ENCODE measurements around the gene LRRC42. TPM values are rescaled to one million over a fixed set of nuclear protein-coding genes. Genes with fewer than 3 reads are reported as not detected.

The LRRC42 gene
- 25.9 to 30.0 TPM (median 29.6 TPM) in 5 replicates for total RNA-seq (2022; extraction: Qiagen RNA extraction)

GRCh38 chr1:53946252-53947171, at the start of gene LRRC42:
Gene LRRC42, plus strand, starts transcription at chr1:53946350. Its CDS starts 5,650 bp downstream, at chr1:53952000.

GRCh38 chr1:53945433-53946251, 508 bp upstream of the LRRC42 start, which contains the start of gene IFT25:
Gene IFT25, minus strand, starts transcription at chr1:53945699. Its CDS starts 5,617 bp downstream, at chr1:53940082.

Other genes with a start within 250 kb of the LRRC42 start
- 0.08 to 0.12 TPM (median 0.09 TPM) in 4 of 5 replicates, not detected in the other for gene GLIS1, start 207.2 kb upstream of the LRRC42 start, total RNA-seq (2022; extraction: Qiagen RNA extraction)
- 21.8 to 27.5 TPM (median 23.0 TPM) in 5 replicates for gene NDC1, start 108.1 kb upstream of the LRRC42 start, total RNA-seq (2022; extraction: Qiagen RNA extraction)
- 12.7 to 15.0 TPM (median 13.0 TPM) in 5 replicates for gene YIPF1, start 56.6 kb upstream of the LRRC42 start, total RNA-seq (2022; extraction: Qiagen RNA extraction)
- gene DIO1, start 52.2 kb upstream of the LRRC42 start, total RNA-seq (2022; extraction: Qiagen RNA extraction): not detected in 5 replicates
- 28.5 to 30.4 TPM (median 30.1 TPM) in 5 replicates for gene IFT25, start 651 bp upstream of the LRRC42 start, total RNA-seq (2022; extraction: Qiagen RNA extraction)
- not detected in 5 replicates for gene LDLRAD1, start 71.8 kb downstream of the LRRC42 start, total RNA-seq (2022; extraction: Qiagen RNA extraction)
- 114 to 130 TPM (median 117 TPM) in 5 replicates for gene TMEM59, start 106.9 kb downstream of the LRRC42 start, total RNA-seq (2022; extraction: Qiagen RNA extraction)
- gene TCEANC2, start 107.3 kb downstream of the LRRC42 start, total RNA-seq (2022; extraction: Qiagen RNA extraction): 2.1 to 2.9 TPM (median 2.6 TPM) in 5 replicates
- gene CDCP2, start 206.7 kb downstream of the LRRC42 start, total RNA-seq (2022; extraction: Qiagen RNA extraction): not detected in 5 replicates